Endothelial cell (in vitro differentiated cells): ENCODE results near the gene RNF144A. TPM values are rescaled to one million over a fixed set of nuclear protein-coding genes. Genes with fewer than 3 reads are reported as not detected.
A peak's percentile ranks its signal among the peaks of the same experiment; 100 is the strongest.

Experiments used
- DNase-seq: peaks from one replicate; pipeline ENCODE4 v3.0.0; 2021; ENCODE audit warnings: low spot score
- H3K27ac Mint-ChIP-seq: one replicate; pipeline ENCODE4 v1.8.0; 2021; ENCODE audit warnings: mixed read lengths, inconsistent platforms; ENCODE audit not compliant: unreplicated experiment
- H3K27me3 Mint-ChIP-seq: one replicate; pipeline ENCODE4 v1.8.0; 2021; ENCODE audit warnings: mild to moderate bottlenecking, moderate library complexity, mixed read lengths, inconsistent platforms; ENCODE audit not compliant: unreplicated experiment
- H3K36me3 Mint-ChIP-seq: one replicate; pipeline ENCODE4 v1.8.0; 2021; ENCODE audit warnings: mild to moderate bottlenecking, low read depth, mixed read lengths, inconsistent platforms; ENCODE audit not compliant: unreplicated experiment
- H3K4me1 Mint-ChIP-seq: one replicate; pipeline ENCODE4 v1.8.0; 2021; ENCODE audit warnings: mild to moderate bottlenecking, mixed read lengths, inconsistent platforms; ENCODE audit not compliant: unreplicated experiment
- H3K4me3 Mint-ChIP-seq: one replicate; pipeline ENCODE4 v1.8.0; 2021; ENCODE audit warnings: mild to moderate bottlenecking, mixed read lengths, inconsistent platforms; ENCODE audit not compliant: unreplicated experiment
- H3K9me3 Mint-ChIP-seq: one replicate; pipeline ENCODE4 v1.8.0; 2021; ENCODE audit warnings: mixed read lengths, inconsistent platforms; ENCODE audit not compliant: unreplicated experiment
- CTCF ChIP-seq: fragments of 200-600 bp; sonication (generic); IDR thresholded peaks from one replicate; pipeline ENCODE4 v1.5.0; 2021; ENCODE audit warnings: antibody characterized with exemption; ENCODE audit not compliant: unreplicated experiment
- total RNA-seq: library from RNA; stranded (reverse); fragmentation: NEBNext Ultra II Directional; extraction: Animal tissue kit (Norgen Biotek cat#: 25700); gene quantifications from one replicate; pipeline ENCODE4 v1.2.1, GENCODE V29; 2021; ENCODE audit not compliant: unreplicated experiment

Gene RNF144A
- total RNA-seq, 1 donor from 2014 or later = 81.3 TPM

GRCh38 chr2:7061450-7061789 is 144.2 kb downstream of the RNF144A start:
- H3K4me3 Mint-ChIP-seq = no peak overlapping the region
- no peaks in the 10 kb centered on the region for H3K9me3 Mint-ChIP-seq
- peaks cover 3% of the 10 kb centered on the region for H3K27me3 Mint-ChIP-seq
- peaks cover 4% of the 10 kb centered on the region for H3K4me1 Mint-ChIP-seq
- no peak for TF ChIP-seq CTCF
- H3K27ac Mint-ChIP-seq = no peak overlapping the region
- no peak for DNase-seq
- H3K36me3 Mint-ChIP-seq = peaks cover 18% of the 10 kb centered on the region

GRCh38 chr2:7061921-7062320 is 144.7 kb downstream of the RNF144A start:
- Mint-ChIP-seq H3K27ac (no peak overlapping the region), H3K36me3 (peaks cover 18% of the 10 kb centered on the region), H3K9me3 (no peaks in the 10 kb centered on the region), H3K27me3 (peaks cover 3% of the 10 kb centered on the region), H3K4me1 (peaks cover 4% of the 10 kb centered on the region), H3K4me3 (no peak overlapping the region)
- DNase-seq = no peak
- TF ChIP-seq CTCF = no peak

- DNase-seq = no peak
Measured at GRCh38 chr2:7063789-7064188, 146.6 kb downstream of the RNF144A start.

GRCh38 chr2:7068457-7068856 is 151.2 kb downstream of the RNF144A start:
- TF ChIP-seq CTCF = no peak
- H3K9me3 Mint-ChIP-seq = no peaks in the 10 kb centered on the region
- no peak overlapping the region for H3K4me3 Mint-ChIP-seq
- no peak overlapping the region for H3K27ac Mint-ChIP-seq
- no peaks in the 10 kb centered on the region for H3K4me1 Mint-ChIP-seq
- H3K27me3 Mint-ChIP-seq = peaks cover 4% of the 10 kb centered on the region
- no peak for DNase-seq
- peaks cover 17% of the 10 kb centered on the region for H3K36me3 Mint-ChIP-seq

More at GRCh38 chr2:7063789-7064188, 146.6 kb downstream of the RNF144A start:
- TF ChIP-seq CTCF = no peak
- Mint-ChIP-seq H3K4me1 (no peaks in the 10 kb centered on the region), H3K27ac (no peak overlapping the region), H3K27me3 (peaks cover 4% of the 10 kb centered on the region), H3K4me3 (no peak overlapping the region), H3K36me3 (peaks cover 18% of the 10 kb centered on the region), H3K9me3 (no peaks in the 10 kb centered on the region)

- TF ChIP-seq CTCF = no peak
- H3K27ac Mint-ChIP-seq = no peak overlapping the region
- no peaks in the 10 kb centered on the region for H3K4me1 Mint-ChIP-seq
- H3K27me3 Mint-ChIP-seq = peaks cover 2% of the 10 kb centered on the region
- H3K4me3 Mint-ChIP-seq = peak overlapping the region; percentile 52
- peaks cover 6% of the 10 kb centered on the region for H3K36me3 Mint-ChIP-seq
- no peaks in the 10 kb centered on the region for H3K9me3 Mint-ChIP-seq
- DNase-seq = no peak
Measured at GRCh38 chr2:7070483-7070882, 153.3 kb downstream of the RNF144A start.
